GM19397 (cell line): ENCODE measurements around the gene OR1M1.
"Not testable (repeated sequence)": the region's sequence is repeated elsewhere in the genome, so short reads cannot be mapped to it uniquely, and the experiment has no call there.

Experiments used
- ATAC-seq: cut with Tn5 transposase; IDR thresholded peaks from one replicate; pipeline ENCODE4 v1.9.1; 2021; ENCODE audit warnings: mild to moderate bottlenecking, moderate library complexity; ENCODE audit not compliant: unreplicated experiment

Gene OR1M1

DNA sequence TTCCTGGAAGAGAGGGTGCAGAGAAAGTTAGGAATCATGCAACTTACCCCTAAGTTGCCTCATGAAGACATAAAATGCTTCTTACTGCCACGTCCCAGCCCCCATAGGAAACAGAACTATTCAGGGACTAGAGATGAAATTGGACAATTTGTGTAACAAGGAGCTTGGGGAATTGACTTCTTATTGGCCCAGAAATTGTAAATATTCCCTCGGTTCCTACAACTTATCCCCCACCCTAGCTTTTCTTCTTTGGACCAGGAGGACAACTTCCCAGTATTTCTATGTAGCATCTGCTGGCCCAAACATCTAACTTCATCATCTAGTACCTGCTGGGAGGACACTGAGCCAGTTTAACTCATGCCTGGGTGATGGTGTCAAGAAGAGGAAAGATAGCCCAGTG is at the start of gene OR1M1:
OR1M1 (plus strand) TSS at position 301 of the 400 bp plus-strand sequence. CDS start 6,184 bp downstream, outside the sequence.
- ATAC-seq: no peak

GRCh38 chr19:9037400-9038062 is 49.3 kb upstream of the OR1M1 start:
- ATAC-seq: no peak

GRCh38 chr19:9039728-9040127 is 47.1 kb upstream of the OR1M1 start:
- ATAC-seq: no peak

DNA sequence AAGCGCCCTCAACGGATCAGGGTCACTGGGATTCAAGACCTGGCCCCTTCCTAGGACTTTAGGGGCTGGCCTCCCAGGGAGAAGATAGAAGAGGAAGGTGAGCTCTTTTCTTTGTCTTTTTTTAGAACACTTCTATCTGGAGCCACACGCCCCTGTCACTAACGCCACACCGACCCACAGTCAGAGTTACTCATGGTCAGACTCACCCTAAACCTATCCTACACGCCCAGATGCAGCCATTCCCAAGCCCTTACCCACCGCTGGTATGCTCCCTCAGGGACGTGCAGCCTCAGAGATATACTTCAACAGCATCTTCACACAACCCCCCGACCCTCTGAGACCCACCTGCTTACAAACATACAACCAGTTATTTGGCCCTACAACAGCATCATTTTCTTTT is 46.7 kb upstream of the OR1M1 start:
- no peak for ATAC-seq

- no peak for ATAC-seq
Observed at GRCh38 chr19:9041023-9041422, 45.8 kb upstream of the OR1M1 start.

- no peak for ATAC-seq
Observed at GRCh38 chr19:9043524-9043923, 43.3 kb upstream of the OR1M1 start.

- ATAC-seq: no peak
Observed at GRCh38 chr19:9044449-9044848, 42.4 kb upstream of the OR1M1 start.

- ATAC-seq: no peak
Observed at GRCh38 chr19:9046694-9047093, 40.2 kb upstream of the OR1M1 start.

DNA sequence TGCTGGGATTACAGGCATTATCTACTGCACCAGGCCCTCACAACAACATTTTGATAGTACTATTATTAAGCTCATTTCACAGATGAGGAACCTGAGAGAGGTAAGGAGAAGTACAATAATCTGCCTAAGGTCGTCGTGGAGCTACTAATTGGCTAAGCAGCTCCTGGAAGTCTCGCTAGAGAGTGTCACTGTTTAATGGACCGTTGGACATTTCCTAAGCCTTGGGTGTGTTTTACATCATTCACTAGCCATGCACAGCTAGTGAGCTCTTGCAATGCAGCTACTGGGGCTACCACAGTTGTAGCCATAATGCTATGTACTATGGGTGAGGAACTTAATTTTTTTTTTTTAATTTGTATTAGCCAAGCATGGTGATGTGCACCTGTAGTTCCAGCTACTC is 34.0 kb upstream of the OR1M1 start:
- ATAC-seq: no peak

GRCh38 chr19:9053674-9054073 is 33.2 kb upstream of the OR1M1 start:
- ATAC-seq: not testable (repeated sequence)

DNA sequence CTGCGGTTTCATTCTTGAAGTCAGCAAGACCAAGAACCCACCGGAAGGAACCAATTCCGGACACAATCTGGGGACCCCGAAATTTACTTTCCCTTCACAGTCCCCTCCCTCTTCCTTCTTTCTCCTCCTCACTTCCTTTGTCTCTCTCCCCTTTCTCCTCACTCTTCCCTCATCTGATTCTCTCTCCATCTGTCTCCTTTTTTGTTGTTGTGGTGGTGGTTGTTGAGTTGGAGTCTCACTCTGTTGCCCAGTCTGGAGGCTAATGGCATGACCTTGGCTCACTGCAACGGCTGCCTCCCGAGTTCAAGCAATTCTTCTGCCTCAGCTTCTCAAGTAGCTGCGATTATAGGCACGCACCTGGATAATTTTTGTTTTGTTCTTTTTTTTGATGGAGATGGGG is 32.7 kb upstream of the OR1M1 start:
- ATAC-seq: no peak

- no peak for ATAC-seq
Observed at GRCh38 chr19:9054765-9055164, 32.1 kb upstream of the OR1M1 start.

DNA sequence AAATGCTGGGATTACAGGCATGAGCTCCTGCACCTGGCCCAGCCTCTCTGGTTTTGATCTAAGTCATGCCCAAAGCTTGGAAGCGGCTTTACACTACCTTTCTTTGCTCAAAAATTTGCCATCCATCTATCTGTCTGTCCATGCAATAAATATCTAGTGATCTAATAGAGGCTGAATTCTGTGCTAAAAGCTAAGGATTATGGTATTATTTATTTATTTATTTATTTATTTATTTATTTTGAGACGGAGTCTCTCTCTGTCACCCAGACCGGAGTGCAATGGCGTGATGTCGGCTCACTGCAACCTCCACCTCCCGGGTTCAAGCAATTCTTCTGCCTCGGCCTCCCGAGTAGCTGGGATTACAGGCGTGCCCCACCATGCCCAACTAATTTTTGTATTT is 30.7 kb upstream of the OR1M1 start:
- ATAC-seq: not testable (repeated sequence)

GRCh38 chr19:9057505-9058258 is 29.2 kb upstream of the OR1M1 start:
- ATAC-seq: no peak

- no peak for ATAC-seq
Observed at GRCh38 chr19:9058905-9059667, 27.8 kb upstream of the OR1M1 start.

- no peak for ATAC-seq
Observed at GRCh38 chr19:9060564-9061340, 26.1 kb upstream of the OR1M1 start.

DNA sequence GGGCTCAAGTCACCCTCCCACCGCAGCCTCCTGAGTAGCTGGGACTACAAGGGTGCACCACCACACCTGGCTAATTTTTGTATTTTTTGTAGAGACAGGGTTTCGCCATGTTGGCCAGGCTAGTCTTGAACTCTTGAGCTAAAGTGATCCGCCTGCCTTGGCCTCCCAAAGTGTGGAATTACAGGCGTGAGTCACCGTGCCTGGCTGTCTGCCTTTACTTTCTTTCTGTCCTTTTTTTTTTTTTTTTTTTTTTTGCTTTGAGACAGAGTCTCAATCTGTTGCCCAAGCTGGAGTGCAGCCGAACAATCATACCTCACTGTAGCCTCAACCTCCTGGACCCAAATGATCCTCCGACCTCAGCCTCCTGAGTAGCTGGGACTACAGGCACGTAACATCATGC is 25.0 kb upstream of the OR1M1 start:
- ATAC-seq: no peak

DNA sequence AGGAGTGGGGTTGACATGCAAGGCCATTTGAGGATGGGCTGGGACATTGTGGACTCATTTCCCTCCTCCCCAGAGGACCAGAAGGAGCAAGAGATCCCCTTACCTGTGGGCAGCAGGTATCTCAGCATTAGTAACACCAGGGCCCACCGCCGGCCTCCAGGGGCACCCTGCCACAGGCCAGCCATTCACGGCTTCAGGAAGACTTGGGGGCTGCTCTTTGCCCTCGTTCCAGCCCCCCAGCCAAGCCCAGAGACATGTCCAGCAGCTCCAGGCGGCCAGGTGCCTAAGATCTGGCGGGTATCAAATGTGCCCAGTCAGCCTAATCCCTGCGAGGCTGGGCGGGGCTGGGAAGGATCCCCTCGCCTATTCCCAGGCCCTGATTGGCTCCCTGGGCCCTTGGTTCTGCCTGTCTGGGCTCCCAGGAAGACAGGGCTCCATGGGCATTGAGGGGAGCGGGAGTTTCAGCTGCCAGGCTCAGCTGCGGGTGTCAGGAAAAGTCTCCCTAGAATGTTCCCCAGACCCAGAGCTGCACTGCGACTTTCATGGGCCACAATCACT is 21.3 kb upstream of the OR1M1 start:
- ATAC-seq: no peak

DNA sequence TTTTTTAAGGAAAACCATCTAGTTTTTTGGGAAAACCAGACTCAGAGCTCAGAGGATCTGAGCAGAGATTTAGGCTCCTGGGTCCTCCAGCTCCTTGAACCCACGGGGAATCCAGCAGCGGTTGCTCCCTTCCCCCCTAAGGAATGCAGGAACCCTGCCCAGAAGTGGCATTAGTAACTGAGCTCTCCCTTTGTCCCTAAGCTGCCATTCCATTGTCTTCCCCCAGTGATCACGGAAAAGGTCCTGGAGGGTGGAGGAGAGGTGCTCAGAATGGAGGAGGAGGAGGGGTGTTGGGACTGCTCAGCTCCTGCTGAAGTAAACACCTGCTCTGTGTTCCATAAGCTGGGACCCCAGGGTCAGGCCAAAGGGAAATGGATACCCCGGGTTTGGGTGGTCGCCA is 16.8 kb upstream of the OR1M1 start:
- ATAC-seq: no peak

GRCh38 chr19:9071720-9072119 is 15.1 kb upstream of the OR1M1 start:
- ATAC-seq: not testable (repeated sequence)

- ATAC-seq: no peak
Observed at GRCh38 chr19:9073806-9074205, 13.1 kb upstream of the OR1M1 start.
